ENCODE results near the gene EMC8.
A peak's percentile ranks its signal among the peaks of the same experiment; 100 is the strongest.
"Not testable (repeated sequence)": the region's sequence is repeated elsewhere in the genome, so short reads cannot be mapped to it uniquely, and the experiment has no call there.

Gene EMC8

GRCh38 chr16:85834741-85835140 lies 35.4 kb upstream of the EMC8 start:
- no peak for DNase-seq

- DNase-seq = no peak
Observed at GRCh38 chr16:85833219-85833920, 34.0 kb upstream of the EMC8 start.

- DNase-seq = no peak
Observed at GRCh38 chr16:85832570-85833218, 33.4 kb upstream of the EMC8 start.

- DNase-seq = no peak
Observed at GRCh38 chr16:85830821-85831220, 31.5 kb upstream of the EMC8 start.

- no peak for DNase-seq
Observed at GRCh38 chr16:85829751-85830445, 30.6 kb upstream of the EMC8 start.

GRCh38 chr16:85829171-85829719 lies 29.9 kb upstream of the EMC8 start:
- DNase-seq = no peak

GRCh38 chr16:85828166-85828565 lies 28.8 kb upstream of the EMC8 start:
- no peak for DNase-seq

- DNase-seq = no peak
Observed at GRCh38 chr16:85826686-85827247, 27.4 kb upstream of the EMC8 start.

- DNase-seq = no peak
Observed at GRCh38 chr16:85825326-85825725, 26.0 kb upstream of the EMC8 start.

- no peak for DNase-seq
Observed at GRCh38 chr16:85824161-85825135, 25.1 kb upstream of the EMC8 start.

GRCh38 chr16:85823328-85823920 lies 24.1 kb upstream of the EMC8 start:
- DNase-seq = no peak

- no peak for DNase-seq
Observed at GRCh38 chr16:85822145-85822544, 22.8 kb upstream of the EMC8 start.

GRCh38 chr16:85821390-85822135 lies 22.2 kb upstream of the EMC8 start:
- DNase-seq = peak; percentile 84

- no peak for DNase-seq
Observed at GRCh38 chr16:85820604-85821372, 21.4 kb upstream of the EMC8 start.

GRCh38 chr16:85819771-85820170 lies 20.4 kb upstream of the EMC8 start:
- no peak for DNase-seq

- DNase-seq = peak; percentile 90
Observed at GRCh38 chr16:85819245-85819644, 19.9 kb upstream of the EMC8 start.

- DNase-seq = not testable (repeated sequence)
Observed at GRCh38 chr16:85817195-85817594, 17.9 kb upstream of the EMC8 start.

GRCh38 chr16:85816159-85816558 lies 16.8 kb upstream of the EMC8 start:
- DNase-seq = no peak

GRCh38 chr16:85812811-85813700 lies 13.7 kb upstream of the EMC8 start:
- DNase-seq = no peak
